NCI-H1105 treated with DMSO at 0.1 percent for 48 hours (cell line): ENCODE results near the gene KCNIP3.
"Not testable (repeated sequence)": the region's sequence is repeated elsewhere in the genome, so short reads cannot be mapped to it uniquely, and the experiment has no call there.

Experiments
- DNase-seq: peaks from one replicate; lab custom pipeline; 2025; lab: John Stamatoyannopoulos, UW

Gene KCNIP3

GRCh38 chr2:95383635-95384027 lies 86.5 kb downstream of the KCNIP3 start:
- DNase-seq = no peak

- DNase-seq = no peak
These were observed 87.9 kb downstream of the KCNIP3 start for GRCh38 chr2:95384854-95385569.

GRCh38 chr2:95385570-95385984 lies 88.4 kb downstream of the KCNIP3 start:
- DNase-seq = no peak

- no peak for DNase-seq
These were observed 88.9 kb downstream of the KCNIP3 start for GRCh38 chr2:95386031-95386430.

- no peak for DNase-seq
These were observed 90.2 kb downstream of the KCNIP3 start for GRCh38 chr2:95387358-95387757.

- no peak for DNase-seq
These were observed 91.0 kb downstream of the KCNIP3 start for GRCh38 chr2:95388091-95388692.

- DNase-seq = no peak
These were observed 91.7 kb downstream of the KCNIP3 start for GRCh38 chr2:95388856-95389244.

- DNase-seq = peak; percentile 1
These were observed 92.3 kb downstream of the KCNIP3 start for GRCh38 chr2:95389245-95390119.

- no peak for DNase-seq
These were observed 93.2 kb downstream of the KCNIP3 start for GRCh38 chr2:95390272-95390880.

- no peak for DNase-seq
These were observed 93.8 kb downstream of the KCNIP3 start for GRCh38 chr2:95390881-95391321.

- DNase-seq = peak; percentile 37
These were observed 94.6 kb downstream of the KCNIP3 start for GRCh38 chr2:95391641-95392310.

- DNase-seq = no peak
These were observed 95.2 kb downstream of the KCNIP3 start for GRCh38 chr2:95392320-95392719.

- DNase-seq = no peak
These were observed 95.7 kb downstream of the KCNIP3 start for GRCh38 chr2:95392730-95393455.

- no peak for DNase-seq
These were observed 96.8 kb downstream of the KCNIP3 start for GRCh38 chr2:95393901-95394300.

GRCh38 chr2:95399061-95399460 lies 101.9 kb downstream of the KCNIP3 start:
- no peak for DNase-seq

GRCh38 chr2:95401480-95401879 lies 104.3 kb downstream of the KCNIP3 start:
- DNase-seq = no peak

GRCh38 chr2:95402004-95402369 lies 104.8 kb downstream of the KCNIP3 start:
- not testable (repeated sequence) for DNase-seq

- DNase-seq = peak; percentile 84
These were observed 105.4 kb downstream of the KCNIP3 start, which contains the start of gene FAHD2A for GRCh38 chr2:95402370-95403203. Gene FAHD2A (plus strand): TSS chr2:95402708. CDS start chr2:95405559, 2,851 bp downstream.

- peak; percentile 3 for DNase-seq
These were observed 106.1 kb downstream of the KCNIP3 start for GRCh38 chr2:95403204-95403721.

GRCh38 chr2:95403824-95404223 lies 106.7 kb downstream of the KCNIP3 start:
- not testable (repeated sequence) for DNase-seq
